PFSK-1 (cell line): ENCODE measurements around the gene SH2D7.

Experiments used
- POLR2AphosphoS5 ChIP-seq: IDR thresholded peaks from 2 replicates; pipeline ENCODE4 v1.6.1; 2012; ENCODE audit warnings: low read depth, mild to moderate bottlenecking, control low read depth, low read length, moderate library complexity
- TAF1 ChIP-seq: IDR thresholded peaks from 2 replicates; pipeline ENCODE4 v1.6.1; 2012; ENCODE audit warnings: low read length, control low read depth, borderline replicate concordance; ENCODE audit not compliant: insufficient read depth
- TF ChIP-seq, protein P1 (sequence below), 2 experiments: IDR thresholded peaks; 2 replicates each; pipeline versions ENCODE4 v1.6.1 to v1.8.0; 2011 to 2012; ENCODE audit warnings: low read depth in 2 of 2, low read length in 2 of 2, control low read depth in 1 of 2, inconsistent platforms in 1 of 2, mild to moderate bottlenecking in 1 of 2, moderate library complexity in 1 of 2; ENCODE audit not compliant: insufficient read depth in 1 of 2

GRCh38 chr15:78109156-78109555 lies 16.8 kb downstream of the SH2D7 start:
- TF ChIP-seq, protein P1, sequence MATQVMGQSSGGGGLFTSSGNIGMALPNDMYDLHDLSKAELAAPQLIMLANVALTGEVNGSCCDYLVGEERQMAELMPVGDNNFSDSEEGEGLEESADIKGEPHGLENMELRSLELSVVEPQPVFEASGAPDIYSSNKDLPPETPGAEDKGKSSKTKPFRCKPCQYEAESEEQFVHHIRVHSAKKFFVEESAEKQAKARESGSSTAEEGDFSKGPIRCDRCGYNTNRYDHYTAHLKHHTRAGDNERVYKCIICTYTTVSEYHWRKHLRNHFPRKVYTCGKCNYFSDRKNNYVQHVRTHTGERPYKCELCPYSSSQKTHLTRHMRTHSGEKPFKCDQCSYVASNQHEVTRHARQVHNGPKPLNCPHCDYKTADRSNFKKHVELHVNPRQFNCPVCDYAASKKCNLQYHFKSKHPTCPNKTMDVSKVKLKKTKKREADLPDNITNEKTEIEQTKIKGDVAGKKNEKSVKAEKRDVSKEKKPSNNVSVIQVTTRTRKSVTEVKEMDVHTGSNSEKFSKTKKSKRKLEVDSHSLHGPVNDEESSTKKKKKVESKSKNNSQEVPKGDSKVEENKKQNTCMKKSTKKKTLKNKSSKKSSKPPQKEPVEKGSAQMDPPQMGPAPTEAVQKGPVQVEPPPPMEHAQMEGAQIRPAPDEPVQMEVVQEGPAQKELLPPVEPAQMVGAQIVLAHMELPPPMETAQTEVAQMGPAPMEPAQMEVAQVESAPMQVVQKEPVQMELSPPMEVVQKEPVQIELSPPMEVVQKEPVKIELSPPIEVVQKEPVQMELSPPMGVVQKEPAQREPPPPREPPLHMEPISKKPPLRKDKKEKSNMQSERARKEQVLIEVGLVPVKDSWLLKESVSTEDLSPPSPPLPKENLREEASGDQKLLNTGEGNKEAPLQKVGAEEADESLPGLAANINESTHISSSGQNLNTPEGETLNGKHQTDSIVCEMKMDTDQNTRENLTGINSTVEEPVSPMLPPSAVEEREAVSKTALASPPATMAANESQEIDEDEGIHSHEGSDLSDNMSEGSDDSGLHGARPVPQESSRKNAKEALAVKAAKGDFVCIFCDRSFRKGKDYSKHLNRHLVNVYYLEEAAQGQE (IDR thresholded peaks at IDR 0.05; ENCODE audit: insufficient read depth in 1 of 2, low read depth in 2 of 2, low read length in 2 of 2), result no peak
- TF ChIP-seq POLR2AphosphoS5, result no peak
- no peak for TF ChIP-seq TAF1
